22Rv1 (cell line): ENCODE data around the gene SLC25A25.

Source experiments
- CTCF ChIP-seq: fragments of 450-650 bp; IDR thresholded peaks from 2 replicates; pipeline ENCODE4 v1.5.1; 2017; ENCODE audit warnings: mild to moderate bottlenecking
- ZFX ChIP-seq: fragments of 450-650 bp; IDR thresholded peaks from 2 replicates; pipeline ENCODE4 v1.6.1; 2017; ENCODE audit warnings: antibody characterized with exemption, borderline replicate concordance

DNA sequence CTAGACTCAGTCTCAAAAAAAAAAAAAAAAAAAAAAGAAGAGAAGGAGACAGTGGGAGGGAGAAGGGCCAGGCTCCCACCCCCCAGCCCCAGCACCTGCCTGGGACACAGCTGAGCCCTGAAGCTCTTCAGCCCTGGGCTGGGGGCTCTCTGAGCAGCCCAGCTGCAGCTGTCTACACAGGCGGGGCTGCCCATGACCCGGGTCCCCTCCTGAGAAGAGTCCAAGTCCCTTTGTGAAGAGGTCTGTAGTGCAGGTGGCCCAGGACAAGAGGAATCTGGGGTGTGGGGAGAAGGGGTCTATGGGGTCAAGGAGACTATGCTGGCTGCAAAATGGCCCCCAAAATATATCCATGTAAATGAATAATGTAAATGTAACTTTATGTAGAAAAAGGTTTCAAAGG is 74.6 kb downstream of the SLC25A25 start:
- no peak for TF ChIP-seq CTCF
- no peak for TF ChIP-seq ZFX
